Hematopoietic multipotent progenitor cell (in vitro differentiated cells): ENCODE data around the gene PPP6R2. TPM values are rescaled to one million over a fixed set of nuclear protein-coding genes. Genes with fewer than 3 reads are reported as not detected.
"Not testable (repeated sequence)": the region's sequence is repeated elsewhere in the genome, so short reads cannot be mapped to it uniquely, and the experiment has no call there.

ENCODE experiments used
- DNase-seq, 3 donors: peaks; one replicate each; pipeline ENCODE4 v3.0.0-alpha.2; 2011 to 2015; ENCODE audit warnings: low read depth in 2 of 3, low spot score in 2 of 3
- total RNA-seq: library from RNA; depleted of rRNA; stranded (reverse); fragments of >200 nt; gene quantifications from one replicate; pipeline ENCODE4 v1.2.3, GENCODE V29; 2012

The PPP6R2 gene
- total RNA-seq, 1 donor, result 70.3 TPM

GRCh38 chr22:50315289-50316113 is 27.6 kb upstream of the PPP6R2 start:
- DNase-seq, result no peak

- no peak for DNase-seq
These were observed 26.7 kb upstream of the PPP6R2 start for GRCh38 chr22:50316114-50317065.

- DNase-seq, result no peak
These were observed 25.9 kb upstream of the PPP6R2 start for GRCh38 chr22:50317178-50317577.

DNA sequence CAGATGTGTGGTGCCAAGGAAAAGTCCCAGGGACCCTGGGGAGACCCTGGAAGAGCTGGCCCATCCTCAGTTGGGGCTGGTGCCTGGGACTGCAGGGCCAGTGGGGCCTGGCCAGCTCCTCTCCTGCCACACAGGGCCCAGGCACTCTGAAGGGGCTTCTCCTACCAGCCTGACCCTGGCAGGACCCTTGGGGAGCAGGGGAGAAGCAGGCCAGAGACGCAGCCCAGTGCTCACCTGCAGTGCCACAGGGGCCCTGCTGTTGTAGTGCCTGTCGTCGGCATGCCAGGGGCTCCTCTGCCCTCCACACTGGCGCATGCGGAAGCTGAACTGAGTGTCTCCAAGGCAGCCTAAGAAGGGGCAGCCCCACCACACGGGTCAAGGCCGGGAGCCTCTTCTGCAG is 25.5 kb upstream of the PPP6R2 start:
- no peak for DNase-seq

GRCh38 chr22:50318356-50318697 is 24.8 kb upstream of the PPP6R2 start:
- DNase-seq, result no peak

- DNase-seq, result no peak
These were observed 24.3 kb upstream of the PPP6R2 start for GRCh38 chr22:50318698-50319411.

- DNase-seq, result no peak
These were observed 23.6 kb upstream of the PPP6R2 start for GRCh38 chr22:50319503-50319951.

DNA sequence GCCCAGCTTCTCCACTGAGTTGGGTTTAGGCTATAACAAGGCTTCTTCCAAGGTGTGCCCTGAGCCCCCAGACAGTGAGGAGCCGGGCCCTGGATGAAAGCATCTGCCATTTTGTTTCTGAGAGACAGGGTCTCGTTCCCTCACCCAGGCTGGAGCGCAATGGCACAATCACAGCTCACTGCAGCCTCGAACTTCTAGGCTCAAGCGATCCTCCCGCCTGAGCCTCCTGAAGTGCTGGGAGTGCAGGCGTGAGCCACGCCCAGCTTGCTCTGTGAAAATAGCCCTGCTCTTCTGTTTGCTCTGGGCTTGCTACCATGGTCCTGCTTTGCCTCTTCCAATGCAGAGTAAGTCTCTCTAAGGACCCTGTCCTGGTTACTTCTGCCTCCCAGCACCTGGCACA is 23.0 kb upstream of the PPP6R2 start:
- no peak for DNase-seq

- DNase-seq, result no peak
These were observed 22.3 kb upstream of the PPP6R2 start for GRCh38 chr22:50320671-50321325.

DNA sequence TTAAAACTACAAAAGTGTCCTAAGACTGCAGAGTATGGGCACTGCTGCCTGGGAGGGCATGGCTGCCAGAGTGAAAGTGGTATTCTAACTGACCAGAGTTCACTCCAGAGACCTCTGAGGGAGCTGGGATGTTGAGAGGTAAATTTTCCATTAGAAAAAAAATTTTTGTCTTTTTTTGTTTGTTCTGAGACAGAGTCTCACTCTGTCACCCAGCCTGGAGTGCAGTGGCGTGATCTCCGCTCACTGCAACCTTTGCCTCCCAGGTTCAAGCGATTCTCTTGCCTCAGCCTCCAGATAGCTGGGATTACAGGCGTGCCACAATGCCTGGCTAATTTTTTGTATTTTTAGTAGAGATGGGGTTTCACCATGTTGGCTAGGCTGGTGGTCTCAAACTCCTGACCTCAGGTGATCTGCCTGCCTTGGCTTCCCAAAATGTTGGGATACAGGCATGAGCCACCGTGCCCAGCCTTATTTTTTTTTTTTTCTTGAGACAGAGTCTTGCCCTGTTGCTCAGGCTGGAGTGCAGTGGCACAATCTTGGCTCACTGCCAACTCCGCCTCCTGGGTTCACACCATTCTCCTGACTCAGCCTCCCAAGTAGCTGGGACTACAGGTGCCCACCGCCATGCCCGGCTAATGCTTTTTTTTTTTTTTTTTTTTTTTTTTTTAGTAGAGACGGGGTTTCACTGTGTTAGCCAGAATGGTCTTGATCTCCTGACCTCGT is 20.6 kb upstream of the PPP6R2 start:
- not testable (repeated sequence) for DNase-seq

DNA sequence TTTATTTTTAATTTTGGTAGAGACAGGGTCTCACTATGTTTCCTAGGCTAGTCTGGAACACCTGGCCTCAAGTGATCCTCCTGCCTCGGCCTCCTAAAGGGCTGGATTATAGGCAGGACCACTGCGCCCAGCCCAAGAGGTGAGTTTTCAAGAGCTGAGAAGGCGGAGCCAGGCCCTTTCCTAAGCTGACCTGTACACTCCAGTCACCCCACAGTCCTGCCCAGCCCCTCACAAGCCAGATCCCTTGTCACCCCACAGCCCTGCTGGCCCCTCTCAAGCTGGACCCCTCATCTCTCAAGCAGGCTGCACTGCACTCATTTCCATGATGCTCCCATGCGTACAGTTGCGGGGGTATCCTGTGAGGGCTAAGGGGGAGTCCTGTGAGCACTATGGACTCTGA is 19.2 kb upstream of the PPP6R2 start:
- DNase-seq, result no peak

- DNase-seq, result no peak
These were observed 17.5 kb upstream of the PPP6R2 start for GRCh38 chr22:50325444-50326224.

GRCh38 chr22:50326225-50326955 is 16.7 kb upstream of the PPP6R2 start:
- no peak for DNase-seq

- peak; percentile 62 to 78 (median 74) for DNase-seq
These were observed 16.0 kb upstream of the PPP6R2 start, which contains the start of gene DENND6B for GRCh38 chr22:50326956-50327710. Gene DENND6B (minus strand): TSS chr22:50327012. CDS start chr22:50326988, 24 bp downstream.

GRCh38 chr22:50327711-50328019 is 15.5 kb upstream of the PPP6R2 start:
- no peak for DNase-seq

GRCh38 chr22:50329236-50329635 is 13.9 kb upstream of the PPP6R2 start:
- peak in 1 of 3 donors; percentile 44 for DNase-seq

GRCh38 chr22:50334433-50334832 is 8.7 kb upstream of the PPP6R2 start:
- DNase-seq, result not testable (repeated sequence)
